ENCODE measurements around the gene SLC35G1. TPM values are rescaled to one million over a fixed set of nuclear protein-coding genes. Genes with fewer than 3 reads are reported as not detected.

SLC35G1 gene
- total RNA-seq = 10 to 100 TPM; 11.3 to 14.2 TPM
- 8.8 TPM for polyA plus RNA-seq (2013, experiment 1 of 2)
- 9.0 TPM for polyA plus RNA-seq (2013, experiment 2 of 2)
- long read RNA-seq, experiment 1, partial matches to known transcripts = 3 of 10 reads
- long read RNA-seq, experiment 1, other reads (novel, unspliced or antisense) = 6 of 10 reads
- long read RNA-seq, experiment 2, transcript SLC35G1-203 (3 exons, 3,036 nt) = major isoform, 14 of 37 reads
- long read RNA-seq, experiment 2, partial matches to known transcripts = 3 of 37 reads
- long read RNA-seq, experiment 2, other reads (novel, unspliced or antisense) = 16 of 37 reads
- long read RNA-seq, experiment 3, transcript SLC35G1-202 (3 exons, 2,402 nt) = major isoform, 11 of 31 reads
- long read RNA-seq, experiment 3, partial matches to known transcripts = 2 of 31 reads
- long read RNA-seq, experiment 3, other reads (novel, unspliced or antisense) = 15 of 31 reads
- long read RNA-seq, experiment 4, partial matches to known transcripts = 0 of 3 reads
- long read RNA-seq, experiment 4, other reads (novel, unspliced or antisense) = 3 of 3 reads

GRCh38 chr10:93893646-93894515 lies at the start of gene SLC35G1:
TSS of gene SLC35G1 (plus strand) at chr10:93893978. CDS start at chr10:93894034, 56 bp downstream.
- no peaks in the 10 kb centered on the region for H3K9me3 Mint-ChIP-seq
- DNase-seq = peak; percentile 92
- H3K9me3 ChIP-seq (ENCODE audit: control insufficient read depth, low read length) = no peaks in the 10 kb centered on the region
- peak within 1 kb of the TSS; percentile 83 for H3K4me3 ChIP-seq (ENCODE audit: low read length)
- peak; percentile 10 for TF ChIP-seq CTCF (conservative IDR thresholded peaks at IDR 0.05)
- no peak within 1 kb of the TSS for H3K27ac ChIP-seq (ENCODE audit: low read depth, low read length)
- H3K36me3 ChIP-seq (ENCODE audit: control insufficient read depth, insufficient read depth, low read length) = peaks cover 11% of the 10 kb centered on the region
- no peaks in the 10 kb centered on the region for H3K27me3 ChIP-seq (ENCODE audit: control insufficient read depth, insufficient read depth, low read length, poor library complexity, severe bottlenecking)
- H3K36me3 Mint-ChIP-seq (ENCODE audit: low read depth) = peaks cover 8% of the 10 kb centered on the region
- no peaks in the 10 kb centered on the region for H3K4me1 ChIP-seq (ENCODE audit: control insufficient read depth, insufficient read depth, low read length)
- H3K4me3 Mint-ChIP-seq = peak within 1 kb of the TSS; percentile 76
- WGBS, 2 experiments (ENCODE audit: insufficient coverage in 1 of 2, insufficient read length in 1 of 2) = 2% methylated on average over 34 to 82 of the region's 82 CpGs
- H3K4me1 Mint-ChIP-seq = peaks cover 15% of the 10 kb centered on the region
- peak within 1 kb of the TSS; percentile 68 for H3K9ac ChIP-seq (ENCODE audit: extremely low read depth, low read length, poor library complexity, severe bottlenecking)
- peak within 1 kb of the TSS; percentile 81 for H3K27ac Mint-ChIP-seq
- H3K27me3 Mint-ChIP-seq (ENCODE audit: insufficient read depth) = peaks cover 42% of the 10 kb centered on the region

- no peak for DNase-seq
- Histone ChIP-seq H3K9me3 (ENCODE audit: control insufficient read depth, low read length) (peaks cover 28% of the 10 kb centered on the region), H3K4me3 (ENCODE audit: low read length) (no peak overlapping the region), H3K4me1 (ENCODE audit: control insufficient read depth, insufficient read depth, low read length) (no peaks in the 10 kb centered on the region), H3K9ac (ENCODE audit: extremely low read depth, low read length, poor library complexity, severe bottlenecking) (no peak overlapping the region), H3K27ac (ENCODE audit: low read depth, low read length) (no peak overlapping the region), H3K27me3 (ENCODE audit: control insufficient read depth, insufficient read depth, low read length, poor library complexity, severe bottlenecking) (peaks cover 1% of the 10 kb centered on the region), H3K36me3 (ENCODE audit: control insufficient read depth, insufficient read depth, low read length) (no peaks in the 10 kb centered on the region)
- Mint-ChIP-seq H3K27ac (no peak overlapping the region), H3K4me1 (peaks cover 14% of the 10 kb centered on the region), H3K27me3 (ENCODE audit: insufficient read depth) (peaks cover 60% of the 10 kb centered on the region), H3K9me3 (peaks cover 46% of the 10 kb centered on the region), H3K4me3 (no peak overlapping the region), H3K36me3 (ENCODE audit: low read depth) (peaks cover 9% of the 10 kb centered on the region)
- TF ChIP-seq CTCF (conservative IDR thresholded peaks at IDR 0.05) = no peak
- 94 to 100% methylated on average over 6 to 30 of the region's 30 CpGs for WGBS, 2 experiments (ENCODE audit: insufficient coverage in 1 of 2, insufficient read length in 1 of 2)
Measured at GRCh38 chr10:93844979-93845626, 48.7 kb upstream of the SLC35G1 start.

- peaks cover 4% of the 10 kb centered on the region for H3K36me3 Mint-ChIP-seq (ENCODE audit: low read depth)
- Histone ChIP-seq H3K36me3 (ENCODE audit: control insufficient read depth, insufficient read depth, low read length) (no peaks in the 10 kb centered on the region), H3K9ac (ENCODE audit: extremely low read depth, low read length, poor library complexity, severe bottlenecking) (no peak overlapping the region), H3K27ac (ENCODE audit: low read depth, low read length) (peak overlapping the region; percentile 72), H3K9me3 (ENCODE audit: control insufficient read depth, low read length) (peaks cover 25% of the 10 kb centered on the region), H3K27me3 (ENCODE audit: control insufficient read depth, insufficient read depth, low read length, poor library complexity, severe bottlenecking) (no peaks in the 10 kb centered on the region), H3K4me1 (ENCODE audit: control insufficient read depth, insufficient read depth, low read length) (no peaks in the 10 kb centered on the region), H3K4me3 (ENCODE audit: low read length) (no peak overlapping the region)
- no peak for TF ChIP-seq CTCF (conservative IDR thresholded peaks at IDR 0.05)
- no peak for DNase-seq
- 58 to 60% methylated on average over 4 of the region's 4 CpGs for WGBS, 2 experiments (ENCODE audit: insufficient coverage in 1 of 2, insufficient read length in 1 of 2)
- peaks cover 22% of the 10 kb centered on the region for H3K27me3 Mint-ChIP-seq (ENCODE audit: insufficient read depth)
- peaks cover 3% of the 10 kb centered on the region for H3K4me1 Mint-ChIP-seq
- peaks cover 53% of the 10 kb centered on the region for H3K9me3 Mint-ChIP-seq
- H3K4me3 Mint-ChIP-seq = no peak overlapping the region
- H3K27ac Mint-ChIP-seq = peak overlapping the region; percentile 65
Measured at GRCh38 chr10:93849593-93849992, 44.2 kb upstream of the SLC35G1 start.
